Measurements from ENCODE around the gene TBCD. TPM values are rescaled to one million over a fixed set of nuclear protein-coding genes. Genes with fewer than 3 reads are reported as not detected.

TBCD gene
- total RNA-seq, 1 experiment from 2014 or later, result 94.6 TPM

GRCh38 chr17:82905130-82905529, 153.3 kb downstream of the TBCD start:
- Histone ChIP-seq H3K4me1 (no peaks in the 10 kb centered on the region), H3K27me3 (replicated peaks; ENCODE audit: control insufficient read depth, insufficient read depth, low read length) (no peaks in the 10 kb centered on the region), H3K36me3 (ENCODE audit: control insufficient read depth, insufficient read depth, low read length) (no peaks in the 10 kb centered on the region), H3K4me3 (ENCODE audit: low read depth, low read length) (no peak overlapping the region), H3K9me3 (no peaks in the 10 kb centered on the region)
- TF ChIP-seq CTCF (IDR thresholded peaks at IDR 0.05; ENCODE audit: insufficient read depth in 1 of 2, low read depth in 1 of 2, low read length in 1 of 2, severe bottlenecking in 1 of 2, unreplicated experiment in 1 of 2), result no peak
- CTCF ChIA-PET, result no interaction called here
- POLR2A ChIA-PET, result no interaction called here
- Mint-ChIP-seq H3K27me3 (ENCODE audit: insufficient read depth, unreplicated experiment) (no peaks in the 10 kb centered on the region), H3K36me3 (ENCODE audit: insufficient read depth, unreplicated experiment) (peaks cover 29% of the 10 kb centered on the region), H3K9me3 (ENCODE audit: unreplicated experiment) (no peaks in the 10 kb centered on the region), H3K27ac (ENCODE audit: unreplicated experiment) (no peak overlapping the region), H3K4me3 (ENCODE audit: unreplicated experiment) (no peak overlapping the region), H3K4me1 (ENCODE audit: low read depth, unreplicated experiment) (peaks cover 5% of the 10 kb centered on the region)
- intact Hi-C loops (cut with micrococcal nuclease; ENCODE audit: unreplicated experiment), result no loop called here
- no peak for DNase-seq
- no TSS peak for BruUV-seq (replicated peaks)

DNA sequence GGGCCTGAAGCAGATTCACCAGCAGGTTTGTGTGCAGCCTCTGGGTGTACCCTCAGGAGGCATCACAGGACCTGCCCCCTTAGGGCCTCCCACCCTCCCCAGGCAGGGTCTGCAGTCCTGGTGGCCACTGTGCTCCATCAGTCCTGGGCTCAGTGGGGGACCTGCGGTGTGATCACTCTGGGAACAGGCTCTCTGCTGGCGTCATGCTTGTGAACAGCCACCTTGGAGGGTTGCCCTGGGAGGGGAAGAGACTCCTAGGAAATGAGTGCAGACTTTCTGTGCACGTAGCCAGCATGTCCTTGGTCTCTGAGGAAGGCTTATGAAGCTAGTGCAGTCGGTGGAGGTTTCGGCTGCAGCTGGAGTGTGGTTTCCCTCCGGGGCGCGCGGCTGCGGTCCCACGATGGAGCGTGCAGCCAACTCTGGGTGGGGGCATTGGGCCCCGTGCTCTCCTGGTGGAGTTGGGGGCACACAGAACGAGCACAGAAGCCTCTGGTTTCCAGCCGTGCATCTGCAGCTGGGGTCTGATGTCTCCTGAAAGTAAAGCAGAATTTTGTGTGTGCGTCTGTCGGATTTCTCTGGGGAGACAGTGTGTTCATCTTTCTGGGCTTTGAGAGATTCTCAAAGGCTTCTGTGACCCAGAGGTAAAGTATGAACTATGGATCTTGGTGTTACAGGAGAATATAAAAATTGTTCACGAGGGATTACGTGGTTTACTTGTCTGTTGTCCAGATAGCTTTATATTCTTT, 156.1 kb downstream of the TBCD start:
- Mint-ChIP-seq H3K27ac (ENCODE audit: unreplicated experiment) (no peak overlapping the region), H3K4me1 (ENCODE audit: low read depth, unreplicated experiment) (peaks cover 5% of the 10 kb centered on the region), H3K4me3 (ENCODE audit: unreplicated experiment) (no peak overlapping the region), H3K9me3 (ENCODE audit: unreplicated experiment) (no peaks in the 10 kb centered on the region), H3K27me3 (ENCODE audit: insufficient read depth, unreplicated experiment) (no peaks in the 10 kb centered on the region), H3K36me3 (ENCODE audit: insufficient read depth, unreplicated experiment) (peaks cover 37% of the 10 kb centered on the region)
- BruUV-seq (replicated peaks), result no TSS peak
- DNase-seq, result no peak
- H3K27me3 ChIP-seq (replicated peaks; ENCODE audit: control insufficient read depth, insufficient read depth, low read length), result no peaks in the 10 kb centered on the region
- no peaks in the 10 kb centered on the region for H3K4me1 ChIP-seq
- no peaks in the 10 kb centered on the region for H3K36me3 ChIP-seq (ENCODE audit: control insufficient read depth, insufficient read depth, low read length)
- TF ChIP-seq CTCF (IDR thresholded peaks at IDR 0.05; ENCODE audit: insufficient read depth in 1 of 2, low read depth in 1 of 2, low read length in 1 of 2, severe bottlenecking in 1 of 2, unreplicated experiment in 1 of 2), result no peak
- ChIA-PET CTCF (no interaction called here), POLR2A (no interaction called here)
- no peaks in the 10 kb centered on the region for H3K9me3 ChIP-seq
- no peak overlapping the region for H3K4me3 ChIP-seq (ENCODE audit: low read depth, low read length)
- intact Hi-C loops (cut with micrococcal nuclease; ENCODE audit: unreplicated experiment), result no loop called here

- Mint-ChIP-seq H3K9me3 (ENCODE audit: unreplicated experiment) (no peaks in the 10 kb centered on the region), H3K4me3 (ENCODE audit: unreplicated experiment) (no peak overlapping the region), H3K27me3 (ENCODE audit: insufficient read depth, unreplicated experiment) (no peaks in the 10 kb centered on the region), H3K36me3 (ENCODE audit: insufficient read depth, unreplicated experiment) (peaks cover 33% of the 10 kb centered on the region), H3K27ac (ENCODE audit: unreplicated experiment) (no peak overlapping the region), H3K4me1 (ENCODE audit: low read depth, unreplicated experiment) (peaks cover 5% of the 10 kb centered on the region)
- no peak for TF ChIP-seq CTCF (IDR thresholded peaks at IDR 0.05; ENCODE audit: insufficient read depth in 1 of 2, low read depth in 1 of 2, low read length in 1 of 2, severe bottlenecking in 1 of 2, unreplicated experiment in 1 of 2)
- CTCF ChIA-PET, result no interaction called here
- POLR2A ChIA-PET, result no interaction called here
- no peaks in the 10 kb centered on the region for H3K36me3 ChIP-seq (ENCODE audit: control insufficient read depth, insufficient read depth, low read length)
- no peaks in the 10 kb centered on the region for H3K9me3 ChIP-seq
- no peaks in the 10 kb centered on the region for H3K27me3 ChIP-seq (replicated peaks; ENCODE audit: control insufficient read depth, insufficient read depth, low read length)
- H3K4me3 ChIP-seq (ENCODE audit: low read depth, low read length), result no peak overlapping the region
- H3K4me1 ChIP-seq, result no peaks in the 10 kb centered on the region
- BruUV-seq (replicated peaks), result no TSS peak
- DNase-seq, result no peak
- intact Hi-C loops (cut with micrococcal nuclease; ENCODE audit: unreplicated experiment), result no loop called here
These were observed 156.8 kb downstream of the TBCD start for GRCh38 chr17:82908543-82909160.

All from Caco-2 (cell line).